Measurements from ENCODE around the gene GAPDHS. TPM values are rescaled to one million over a fixed set of nuclear protein-coding genes. Genes with fewer than 3 reads are reported as not detected.

GAPDHS gene
- total RNA-seq, 1 experiment from 2014 or later = not detected

- Histone ChIP-seq H3K14ac (ENCODE audit: insufficient read depth, low read length) (no peak overlapping the region), H3K79me2 (ENCODE audit: insufficient read depth, low read length) (no peaks in the 10 kb centered on the region), H2BK120ac (ENCODE audit: low read depth, low read length, poor library complexity, severe bottlenecking) (no peak overlapping the region), H4K20me1 (ENCODE audit: control insufficient read depth, insufficient read depth, insufficient read length) (no peaks in the 10 kb centered on the region), H3K9ac (ENCODE audit: extremely low read depth, insufficient read length, low read length) (no peak overlapping the region), H3K23me2 (ENCODE audit: insufficient read length, low read depth, low read length, poor library complexity, severe bottlenecking) (peaks cover 7% of the 10 kb centered on the region), H3K23ac (ENCODE audit: insufficient read length, low read depth, low read length) (no peak overlapping the region), H3K4me1 (ENCODE audit: insufficient read depth, low read length) (peaks cover 5% of the 10 kb centered on the region; the same call in 1 of the 2 replicates), H2BK20ac (ENCODE audit: low read depth, low read length, poor library complexity, severe bottlenecking) (no peak overlapping the region), H3K56ac (ENCODE audit: insufficient read length, low read depth, low read length) (no peak overlapping the region), H3K27ac (ENCODE audit: insufficient read length, low read depth, low read length) (no peak overlapping the region), H3K9me3 (ENCODE audit: control insufficient read depth, low read depth, low read length) (no peaks in the 10 kb centered on the region), H3K27me3 (ENCODE audit: insufficient read depth, low read length) (no peaks in the 10 kb centered on the region; the same call in 1 of the 2 replicates), H2AK5ac (ENCODE audit: insufficient read length, low read length) (no peak overlapping the region), H2BK12ac (ENCODE audit: insufficient read length, low read depth, low read length) (no peak overlapping the region), H3K4ac (ENCODE audit: low read depth, low read length) (no peak overlapping the region), H4K91ac (ENCODE audit: insufficient read length, low read depth, low read length) (no peak overlapping the region), H4K5ac (ENCODE audit: insufficient read length, low read depth, low read length) (no peak overlapping the region), H2BK5ac (ENCODE audit: insufficient read length, low read length) (no peak overlapping the region), H2AFZ (ENCODE audit: low read length) (no peak overlapping the region), H2BK15ac (ENCODE audit: low read depth, low read length) (no peak overlapping the region), H3K18ac (ENCODE audit: insufficient read length, low read depth, low read length) (no peak overlapping the region), H3K4me2 (ENCODE audit: insufficient read depth, insufficient read length, low read length) (no peak overlapping the region), H3K79me1 (ENCODE audit: insufficient read depth, low read depth, low read length, poor library complexity, severe bottlenecking) (no peaks in the 10 kb centered on the region), H4K8ac (replicated peaks; ENCODE audit: insufficient read length, low read depth, low read length) (no peak overlapping the region), H3T11ph (ENCODE audit: low read length) (no peak overlapping the region)
- H3K27ac Mint-ChIP-seq = no peak overlapping the region; a peak in 1 of 7 replicates
- peak; percentile 55 for DNase-seq
- H3K4me1 Mint-ChIP-seq = peaks cover 21 to 46% of the 10 kb centered on the region in 2 experiments
- H3K9me3 Mint-ChIP-seq = no peaks in the 10 kb centered on the region; a peak in 1 of 5 replicates
- no peak for TF ChIP-seq CTCF (conservative IDR thresholded peaks at IDR 0.05)
- H3K4me3 Mint-ChIP-seq = no peak overlapping the region; a peak in 1 of 5 replicates
- no peaks in the 10 kb centered on the region for H3K36me3 Mint-ChIP-seq (ENCODE audit: insufficient read depth in 1 of 3, low read depth in 3 of 3)
- no CpG with 5 or more reads among the region's 16 CpGs for WGBS (ENCODE audit: extremely low coverage, insufficient read length, low lambda C conversion rate)
- H3K27me3 Mint-ChIP-seq (ENCODE audit: low read depth) = peaks cover 33% of the 10 kb centered on the region
These were observed 12.0 kb upstream of the GAPDHS start for GRCh38 chr19:35521124-35521743.

Measured in H9 (cell line).